ENCODE data around the gene TOB2.
"Not testable (repeated sequence)": the region's sequence is repeated elsewhere in the genome, so short reads cannot be mapped to it uniquely, and the experiment has no call there.

Gene TOB2

GRCh38 chr22:41406410-41406809, 40.2 kb downstream of the TOB2 start:
- no peaks in the 10 kb centered on the region for H3K36me3 ChIP-seq (ENCODE audit: control insufficient read depth, insufficient read depth, low read length)
- H3K4me1 ChIP-seq (ENCODE audit: control insufficient read depth, insufficient read depth, low read length): peaks cover 8% of the 10 kb centered on the region
- no peak overlapping the region for H3K4me3 ChIP-seq (ENCODE audit: insufficient read depth, low read depth, low read length)
- no peaks in the 10 kb centered on the region for H3K9me3 ChIP-seq (ENCODE audit: control insufficient read depth, low read length)
- no peaks in the 10 kb centered on the region for H3K27me3 ChIP-seq (ENCODE audit: control insufficient read depth, insufficient read depth, low read length, poor library complexity, severe bottlenecking)
- H3K27ac ChIP-seq (ENCODE audit: insufficient read depth, low read depth, low read length, poor library complexity, severe bottlenecking): no peak overlapping the region

GRCh38 chr22:41405588-41405987, 41.0 kb downstream of the TOB2 start:
- H3K9me3 ChIP-seq (ENCODE audit: control insufficient read depth, low read length): no peaks in the 10 kb centered on the region
- H3K4me3 ChIP-seq (ENCODE audit: insufficient read depth, low read depth, low read length): no peak overlapping the region
- H3K4me1 ChIP-seq (ENCODE audit: control insufficient read depth, insufficient read depth, low read length): peaks cover 5% of the 10 kb centered on the region
- no peak overlapping the region for H3K27ac ChIP-seq (ENCODE audit: insufficient read depth, low read depth, low read length, poor library complexity, severe bottlenecking)
- H3K27me3 ChIP-seq (ENCODE audit: control insufficient read depth, insufficient read depth, low read length, poor library complexity, severe bottlenecking): no peaks in the 10 kb centered on the region
- H3K36me3 ChIP-seq (ENCODE audit: control insufficient read depth, insufficient read depth, low read length): no peaks in the 10 kb centered on the region
- 90 to 92% methylated on average over 8 of the region's 8 CpGs for WGBS, 2 experiments

- Histone ChIP-seq H3K4me1 (ENCODE audit: control insufficient read depth, insufficient read depth, low read length) (peaks cover 5% of the 10 kb centered on the region), H3K27ac (ENCODE audit: insufficient read depth, low read depth, low read length, poor library complexity, severe bottlenecking) (no peak overlapping the region), H3K27me3 (ENCODE audit: control insufficient read depth, insufficient read depth, low read length, poor library complexity, severe bottlenecking) (no peaks in the 10 kb centered on the region), H3K36me3 (ENCODE audit: control insufficient read depth, insufficient read depth, low read length) (no peaks in the 10 kb centered on the region), H3K9me3 (ENCODE audit: control insufficient read depth, low read length) (no peaks in the 10 kb centered on the region), H3K4me3 (ENCODE audit: insufficient read depth, low read depth, low read length) (no peak overlapping the region)
- WGBS, 2 experiments: 33 to 36% methylated on average over 18 of the region's 18 CpGs
These were observed 42.9 kb downstream of the TOB2 start for GRCh38 chr22:41403532-41404318.

- not testable (repeated sequence) for H3K4me1 ChIP-seq (ENCODE audit: control insufficient read depth, insufficient read depth, low read length); H3K36me3 ChIP-seq (ENCODE audit: control insufficient read depth, insufficient read depth, low read length); H3K27ac ChIP-seq (ENCODE audit: insufficient read depth, low read depth, low read length, poor library complexity, severe bottlenecking); H3K27me3 ChIP-seq (ENCODE audit: control insufficient read depth, insufficient read depth, low read length, poor library complexity, severe bottlenecking); H3K9me3 ChIP-seq (ENCODE audit: control insufficient read depth, low read length); H3K4me3 ChIP-seq (ENCODE audit: insufficient read depth, low read depth, low read length)
- WGBS, 2 experiments: 91% methylated on average over 14 of the region's 14 CpGs
These were observed 43.8 kb downstream of the TOB2 start for GRCh38 chr22:41402851-41403250.

GRCh38 chr22:41401781-41402648, 44.6 kb downstream of the TOB2 start:
- Histone ChIP-seq H3K4me3 (ENCODE audit: insufficient read depth, low read depth, low read length) (no peak overlapping the region), H3K27ac (ENCODE audit: insufficient read depth, low read depth, low read length, poor library complexity, severe bottlenecking) (no peak overlapping the region), H3K36me3 (ENCODE audit: control insufficient read depth, insufficient read depth, low read length) (peaks cover 3% of the 10 kb centered on the region), H3K4me1 (ENCODE audit: control insufficient read depth, insufficient read depth, low read length) (peaks cover 5% of the 10 kb centered on the region), H3K9me3 (ENCODE audit: control insufficient read depth, low read length) (no peaks in the 10 kb centered on the region), H3K27me3 (ENCODE audit: control insufficient read depth, insufficient read depth, low read length, poor library complexity, severe bottlenecking) (no peaks in the 10 kb centered on the region)
- WGBS, 2 experiments: 85 to 86% methylated on average over 16 of the region's 16 CpGs

- no peak overlapping the region for H3K27ac ChIP-seq (ENCODE audit: insufficient read depth, low read depth, low read length, poor library complexity, severe bottlenecking)
- peaks cover 5% of the 10 kb centered on the region for H3K4me1 ChIP-seq (ENCODE audit: control insufficient read depth, insufficient read depth, low read length)
- WGBS, 2 experiments: 88 to 89% methylated on average over 7 to 8 of the region's 8 CpGs
- peaks cover 30% of the 10 kb centered on the region for H3K36me3 ChIP-seq (ENCODE audit: control insufficient read depth, insufficient read depth, low read length)
- no peaks in the 10 kb centered on the region for H3K9me3 ChIP-seq (ENCODE audit: control insufficient read depth, low read length)
- no peak overlapping the region for H3K4me3 ChIP-seq (ENCODE audit: insufficient read depth, low read depth, low read length)
- H3K27me3 ChIP-seq (ENCODE audit: control insufficient read depth, insufficient read depth, low read length, poor library complexity, severe bottlenecking): no peaks in the 10 kb centered on the region
These were observed 47.7 kb downstream of the TOB2 start for GRCh38 chr22:41398921-41399320.

GRCh38 chr22:41397143-41397811, 49.3 kb downstream of the TOB2 start:
- Histone ChIP-seq H3K27ac (ENCODE audit: insufficient read depth, low read depth, low read length, poor library complexity, severe bottlenecking) (no peak overlapping the region), H3K4me1 (ENCODE audit: control insufficient read depth, insufficient read depth, low read length) (peaks cover 4% of the 10 kb centered on the region), H3K4me3 (ENCODE audit: insufficient read depth, low read depth, low read length) (no peak overlapping the region), H3K36me3 (ENCODE audit: control insufficient read depth, insufficient read depth, low read length) (peaks cover 34% of the 10 kb centered on the region), H3K9me3 (ENCODE audit: control insufficient read depth, low read length) (no peaks in the 10 kb centered on the region), H3K27me3 (ENCODE audit: control insufficient read depth, insufficient read depth, low read length, poor library complexity, severe bottlenecking) (no peaks in the 10 kb centered on the region)
- WGBS, 2 experiments: 93 to 94% methylated on average over 19 of the region's 19 CpGs

GRCh38 chr22:41395531-41396240, 50.9 kb downstream of the TOB2 start:
- Histone ChIP-seq H3K4me3 (ENCODE audit: insufficient read depth, low read depth, low read length) (no peak overlapping the region), H3K36me3 (ENCODE audit: control insufficient read depth, insufficient read depth, low read length) (peaks cover 40% of the 10 kb centered on the region), H3K27ac (ENCODE audit: insufficient read depth, low read depth, low read length, poor library complexity, severe bottlenecking) (no peak overlapping the region), H3K27me3 (ENCODE audit: control insufficient read depth, insufficient read depth, low read length, poor library complexity, severe bottlenecking) (no peaks in the 10 kb centered on the region), H3K4me1 (ENCODE audit: control insufficient read depth, insufficient read depth, low read length) (no peaks in the 10 kb centered on the region), H3K9me3 (ENCODE audit: control insufficient read depth, low read length) (no peaks in the 10 kb centered on the region)
- WGBS, 2 experiments: 96% methylated on average over 37 of the region's 37 CpGs

GRCh38 chr22:41394012-41394356, 52.6 kb downstream of the TOB2 start:
- Histone ChIP-seq H3K4me3 (ENCODE audit: insufficient read depth, low read depth, low read length) (no peak overlapping the region), H3K27ac (ENCODE audit: insufficient read depth, low read depth, low read length, poor library complexity, severe bottlenecking) (no peak overlapping the region)
- 91% methylated on average over 11 of the region's 11 CpGs for WGBS, 2 experiments

More at GRCh38 chr22:41394012-41394356, 52.6 kb downstream of the TOB2 start:
- no peaks in the 10 kb centered on the region for H3K27me3 ChIP-seq (ENCODE audit: control insufficient read depth, insufficient read depth, low read length, poor library complexity, severe bottlenecking)
- H3K9me3 ChIP-seq (ENCODE audit: control insufficient read depth, low read length): no peaks in the 10 kb centered on the region
- H3K36me3 ChIP-seq (ENCODE audit: control insufficient read depth, insufficient read depth, low read length): peaks cover 40% of the 10 kb centered on the region
- H3K4me1 ChIP-seq (ENCODE audit: control insufficient read depth, insufficient read depth, low read length): no peaks in the 10 kb centered on the region

Measured in ectodermal cell (in vitro differentiated cells).